ENCODE measurements around the gene ACTR8. TPM values are rescaled to one million over a fixed set of nuclear protein-coding genes. Genes with fewer than 3 reads are reported as not detected.

The ACTR8 gene
- total RNA-seq, 1 donor from 2014 or later = 22.8 TPM

DNA sequence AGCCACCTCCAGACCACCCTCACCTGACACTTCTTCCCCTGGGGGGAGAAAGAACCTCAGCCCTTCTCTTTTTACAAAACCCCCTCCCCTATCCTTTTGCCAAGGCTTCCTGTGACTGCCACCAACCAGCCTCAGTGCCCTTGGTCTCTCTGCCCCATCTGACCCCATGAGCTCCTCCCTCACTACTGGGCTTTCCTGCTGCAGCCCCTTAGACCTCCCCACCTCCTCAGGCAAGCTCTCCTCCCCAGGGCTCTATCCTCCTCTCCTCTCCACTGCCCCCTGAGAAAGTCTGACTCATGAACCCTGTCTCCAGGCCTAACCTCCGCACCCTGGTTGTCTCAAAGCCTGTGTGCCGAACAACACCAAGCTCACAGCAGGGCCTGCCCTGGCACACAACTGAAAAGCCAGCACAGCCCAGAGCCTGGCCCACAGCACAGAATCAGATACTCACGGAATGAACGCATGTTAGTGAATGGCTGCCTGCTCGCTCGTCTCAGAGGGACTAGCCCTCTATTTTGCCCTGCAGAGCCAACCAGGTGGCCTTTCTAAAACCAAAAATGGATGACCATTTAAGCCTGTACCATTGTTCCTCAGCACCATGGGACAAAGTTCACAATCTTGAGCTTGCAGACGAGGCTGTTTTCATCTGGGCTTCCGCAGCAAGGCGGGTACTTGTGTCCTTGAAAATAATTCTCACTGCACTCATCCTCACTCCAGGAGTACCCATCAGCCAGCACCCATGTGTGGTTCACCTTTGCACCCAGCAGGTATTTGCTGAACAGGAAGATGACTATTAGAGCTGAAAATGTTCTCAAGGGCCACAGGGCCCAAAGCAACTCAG lies 37.5 kb downstream of the ACTR8 start:
- no peaks in the 10 kb centered on the region for H3K36me3 ChIP-seq
- peaks cover 20% of the 10 kb centered on the region for H3K4me1 ChIP-seq
- TF ChIP-seq, protein P1, sequence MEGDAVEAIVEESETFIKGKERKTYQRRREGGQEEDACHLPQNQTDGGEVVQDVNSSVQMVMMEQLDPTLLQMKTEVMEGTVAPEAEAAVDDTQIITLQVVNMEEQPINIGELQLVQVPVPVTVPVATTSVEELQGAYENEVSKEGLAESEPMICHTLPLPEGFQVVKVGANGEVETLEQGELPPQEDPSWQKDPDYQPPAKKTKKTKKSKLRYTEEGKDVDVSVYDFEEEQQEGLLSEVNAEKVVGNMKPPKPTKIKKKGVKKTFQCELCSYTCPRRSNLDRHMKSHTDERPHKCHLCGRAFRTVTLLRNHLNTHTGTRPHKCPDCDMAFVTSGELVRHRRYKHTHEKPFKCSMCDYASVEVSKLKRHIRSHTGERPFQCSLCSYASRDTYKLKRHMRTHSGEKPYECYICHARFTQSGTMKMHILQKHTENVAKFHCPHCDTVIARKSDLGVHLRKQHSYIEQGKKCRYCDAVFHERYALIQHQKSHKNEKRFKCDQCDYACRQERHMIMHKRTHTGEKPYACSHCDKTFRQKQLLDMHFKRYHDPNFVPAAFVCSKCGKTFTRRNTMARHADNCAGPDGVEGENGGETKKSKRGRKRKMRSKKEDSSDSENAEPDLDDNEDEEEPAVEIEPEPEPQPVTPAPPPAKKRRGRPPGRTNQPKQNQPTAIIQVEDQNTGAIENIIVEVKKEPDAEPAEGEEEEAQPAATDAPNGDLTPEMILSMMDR (IDR thresholded peaks at IDR 0.05) = no peak
- no peaks in the 10 kb centered on the region for H3K9me3 ChIP-seq
- ATAC-seq = no peak
- no peak overlapping the region for H3K4me3 ChIP-seq
- no peaks in the 10 kb centered on the region for H3K27me3 ChIP-seq
- intact Hi-C loops (cut with DNase I) = no loop called here
- no peak for DNase-seq
- H3K27ac ChIP-seq = no peak overlapping the region

DNA sequence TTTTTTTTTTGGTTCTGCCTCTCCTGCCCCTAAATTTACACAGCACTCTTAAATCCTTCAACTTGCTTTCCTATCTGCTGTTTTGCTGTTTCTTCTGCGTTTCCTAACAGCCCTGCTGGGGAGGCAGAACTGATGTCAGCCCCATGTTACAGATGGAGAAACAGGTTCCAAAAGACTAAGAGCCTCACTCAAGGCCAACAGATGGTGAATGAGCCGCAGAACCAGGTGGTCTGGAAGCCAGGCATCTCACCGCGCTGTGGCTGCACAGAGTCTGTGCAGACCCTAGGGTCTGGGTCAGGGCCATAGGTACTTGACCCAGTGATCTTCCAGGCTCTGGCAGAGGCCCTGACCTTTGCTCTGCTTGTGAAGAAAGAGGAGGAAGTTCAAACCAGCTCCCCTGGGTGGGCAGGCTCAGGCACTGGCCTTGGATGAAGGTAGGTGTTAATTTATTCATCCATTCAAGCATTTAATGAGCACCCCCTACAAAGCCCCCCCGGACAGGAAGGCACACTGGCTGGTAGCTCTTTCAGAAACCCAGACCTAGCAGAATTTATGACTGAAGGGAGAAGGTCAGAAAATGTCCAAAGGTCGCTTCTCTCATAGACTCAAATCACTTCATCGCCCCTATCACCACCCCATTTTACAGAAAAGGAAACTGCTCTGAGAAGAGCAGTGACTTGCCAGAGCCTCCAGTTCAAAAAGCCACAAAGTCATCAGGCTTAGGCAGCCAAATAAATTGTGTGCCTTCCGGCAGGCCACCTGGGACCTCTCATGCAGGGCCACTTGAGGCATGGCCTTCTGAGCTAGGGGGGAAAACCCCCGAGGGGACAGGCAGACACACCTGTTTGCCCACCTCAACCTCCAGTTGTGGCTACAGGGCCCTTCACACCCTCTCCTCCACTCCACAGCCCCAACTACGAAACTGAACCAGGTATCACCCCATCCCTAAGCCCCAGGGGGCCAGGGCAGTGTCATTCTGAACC lies 38.5 kb downstream of the ACTR8 start:
- TF ChIP-seq, protein P1 (IDR thresholded peaks at IDR 0.05) = no peak
- Histone ChIP-seq H3K27ac (no peak overlapping the region), H3K9me3 (no peaks in the 10 kb centered on the region), H3K36me3 (no peaks in the 10 kb centered on the region), H3K4me1 (peaks cover 20% of the 10 kb centered on the region), H3K4me3 (no peak overlapping the region), H3K27me3 (no peaks in the 10 kb centered on the region)
- DNase-seq = no peak
- no peak for ATAC-seq
- intact Hi-C loops (cut with DNase I) = no loop called here

DNA sequence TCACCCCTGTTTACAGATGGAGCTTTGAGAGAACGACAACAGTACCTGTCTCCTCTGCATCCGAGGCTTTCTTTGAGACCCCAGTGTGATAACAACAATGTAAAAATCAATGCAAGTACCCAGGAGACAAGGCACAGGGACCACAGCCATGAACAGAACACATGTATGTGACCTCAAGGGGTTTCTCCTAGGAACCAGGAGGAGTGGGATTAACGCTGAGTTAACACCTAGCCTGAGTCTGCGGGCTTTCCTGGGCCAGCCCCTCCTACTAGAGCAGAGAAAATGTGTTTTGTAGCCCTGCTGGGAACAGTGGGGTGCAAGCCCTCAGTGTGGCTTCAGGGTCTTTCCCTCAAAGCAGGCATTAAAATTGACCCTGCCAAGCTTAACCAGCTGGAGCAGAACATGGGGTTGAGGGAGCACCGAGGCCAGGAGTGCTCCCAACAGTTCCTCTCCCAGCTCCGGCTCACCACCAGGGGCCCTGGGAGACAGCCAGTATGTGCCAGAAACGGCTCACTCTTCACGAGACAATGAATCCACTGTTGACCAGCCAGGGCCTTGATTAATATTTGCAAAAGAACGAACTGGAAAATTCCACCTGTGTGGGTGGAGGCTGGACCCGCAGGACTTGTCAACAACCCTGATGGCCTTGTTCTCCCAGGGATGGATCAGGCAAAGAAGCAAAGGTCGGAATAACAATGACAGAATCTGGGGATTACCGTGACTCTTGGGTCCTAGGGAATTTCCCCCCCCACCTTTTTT lies 39.3 kb downstream of the ACTR8 start:
- DNase-seq (no peak), ATAC-seq (no peak)
- H3K4me3 ChIP-seq = no peak overlapping the region
- H3K36me3 ChIP-seq = no peaks in the 10 kb centered on the region
- no peaks in the 10 kb centered on the region for H3K27me3 ChIP-seq
- intact Hi-C loops (cut with DNase I) = no loop called here
- H3K27ac ChIP-seq = no peak overlapping the region
- peaks cover 20% of the 10 kb centered on the region for H3K4me1 ChIP-seq
- H3K9me3 ChIP-seq = no peaks in the 10 kb centered on the region
- TF ChIP-seq, protein P1 (IDR thresholded peaks at IDR 0.05) = no peak

DNA sequence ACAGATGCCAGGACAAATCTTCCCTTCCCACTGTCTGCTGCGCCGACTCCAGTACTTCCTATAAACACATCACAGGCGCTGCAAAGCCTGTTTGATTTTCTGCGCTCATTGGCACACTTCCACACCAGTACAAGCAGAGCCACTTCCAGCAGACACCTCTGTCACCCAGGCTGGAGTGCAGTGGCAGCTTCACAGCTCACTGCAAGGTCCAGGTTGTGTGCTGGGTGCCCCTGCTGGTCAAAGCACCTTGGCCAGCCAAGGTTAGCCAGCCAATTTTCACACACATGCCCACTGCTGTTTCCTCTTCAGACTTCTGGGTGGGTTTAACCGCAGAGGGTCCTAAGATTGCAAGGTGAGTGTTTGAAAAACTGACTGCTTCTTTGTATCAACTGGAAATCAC lies 40.7 kb downstream of the ACTR8 start:
- Histone ChIP-seq H3K4me1 (peaks cover 20% of the 10 kb centered on the region), H3K27ac (no peak overlapping the region), H3K4me3 (no peak overlapping the region), H3K9me3 (no peaks in the 10 kb centered on the region), H3K36me3 (no peaks in the 10 kb centered on the region), H3K27me3 (no peaks in the 10 kb centered on the region)
- TF ChIP-seq, protein P1 (IDR thresholded peaks at IDR 0.05) = no peak
- ATAC-seq (no peak), DNase-seq (no peak)
- intact Hi-C loops (cut with DNase I) = no loop called here

DNA sequence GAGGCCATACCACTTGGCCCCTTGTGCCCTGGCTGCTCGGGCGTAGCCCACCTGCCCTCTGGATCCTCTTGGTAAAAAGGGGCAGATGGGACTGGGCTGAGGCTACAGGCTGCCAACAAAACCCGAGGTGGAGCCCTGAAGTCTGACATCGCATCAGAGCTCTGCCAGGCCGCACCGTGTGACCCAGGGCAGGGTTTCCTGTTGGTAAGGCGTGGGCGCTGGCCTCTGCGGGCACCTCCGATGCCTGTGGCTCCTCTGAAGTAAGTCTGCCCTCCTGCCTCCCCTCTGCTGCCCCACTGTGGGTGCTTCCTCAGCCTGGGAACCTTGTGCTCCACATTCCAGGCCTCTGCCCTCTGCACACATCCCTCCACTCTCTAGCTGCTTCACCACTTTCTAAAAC lies 44.6 kb downstream of the ACTR8 start:
- Histone ChIP-seq H3K27me3 (no peaks in the 10 kb centered on the region), H3K4me1 (no peaks in the 10 kb centered on the region), H3K4me3 (no peak overlapping the region), H3K9me3 (no peaks in the 10 kb centered on the region), H3K27ac (no peak overlapping the region), H3K36me3 (no peaks in the 10 kb centered on the region)
- intact Hi-C loops (cut with DNase I) = no loop called here
- TF ChIP-seq, protein P1 (IDR thresholded peaks at IDR 0.05) = no peak
- ATAC-seq (peak; percentile 86), DNase-seq (peak; percentile 88)
